ENCODE data around the gene TBC1D17. TPM values are rescaled to one million over a fixed set of nuclear protein-coding genes. Genes with fewer than 3 reads are reported as not detected.

TBC1D17 gene
- total RNA-seq, 4 donors from 2014 or later = 9.1 to 44.1 (median 12.5) TPM

DNA sequence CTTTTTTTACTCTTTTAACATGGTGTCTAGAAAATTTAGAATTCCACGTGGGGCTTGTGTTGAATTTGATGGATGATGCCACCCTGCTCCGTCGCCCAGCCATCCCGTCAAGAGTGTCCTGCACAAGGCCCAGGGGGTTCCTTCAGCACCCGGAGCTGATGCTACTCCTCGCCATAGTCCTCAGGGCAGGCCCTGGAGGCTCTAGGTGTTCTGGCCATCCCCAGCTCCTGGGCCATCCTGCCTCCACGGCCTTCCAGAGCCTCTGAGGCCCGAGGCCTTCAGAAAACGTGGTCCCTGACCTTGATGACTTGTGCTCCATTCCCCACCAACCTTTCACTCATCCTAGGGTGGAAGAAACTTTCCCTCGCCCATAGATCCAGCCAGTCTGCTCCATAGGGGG lies 3.7 kb upstream of the TBC1D17 start:
- no peak overlapping the region for H3K4me3 ChIP-seq
- no peaks in the 10 kb centered on the region for H3K9me3 ChIP-seq
- intact Hi-C loops (cut with DNase I; ENCODE audit: low total_unique reads) = no loop called here
- no peak for DNase-seq
- H3K4me1 ChIP-seq = peaks cover 0 to 15% of the 10 kb centered on the region in 2 donors
- no peak for TF ChIP-seq CTCF (IDR thresholded peaks at IDR 0.05)
- no peak overlapping the region for H3K27ac ChIP-seq
- no peaks in the 10 kb centered on the region for H3K36me3 ChIP-seq
- no peaks in the 10 kb centered on the region for H3K27me3 ChIP-seq

- H3K36me3 ChIP-seq = no peaks in the 10 kb centered on the region
- H3K27ac ChIP-seq = peak overlapping the region in 1 of 2 donors; percentile 100
- no peak overlapping the region for H3K4me3 ChIP-seq
- TF ChIP-seq CTCF (IDR thresholded peaks at IDR 0.05) (no peak), POLR2A (IDR thresholded peaks at IDR 0.05) (no peak)
- intact Hi-C loops (cut with DNase I; ENCODE audit: low total_unique reads) = no loop called here
- peaks cover 0 to 13% of the 10 kb centered on the region in 2 donors for H3K4me1 ChIP-seq
- no peaks in the 10 kb centered on the region for H3K27me3 ChIP-seq
- H3K9me3 ChIP-seq = no peaks in the 10 kb centered on the region
- DNase-seq = no peak
These were observed 2.9 kb upstream of the TBC1D17 start for GRCh38 chr19:49874503-49875157.

- TF ChIP-seq POLR2A (IDR thresholded peaks at IDR 0.05) (no peak), CTCF (IDR thresholded peaks at IDR 0.05) (no peak)
- H3K9me3 ChIP-seq = no peaks in the 10 kb centered on the region
- no peaks in the 10 kb centered on the region for H3K36me3 ChIP-seq
- H3K27ac ChIP-seq = peak overlapping the region; percentile 96 to 100
- H3K4me1 ChIP-seq = peaks cover 0 to 10% of the 10 kb centered on the region in 2 donors
- no peak for DNase-seq
- no peaks in the 10 kb centered on the region for H3K27me3 ChIP-seq
- H3K4me3 ChIP-seq = peak overlapping the region in 1 of 2 donors; percentile 63
- intact Hi-C loops (cut with DNase I; ENCODE audit: low total_unique reads) = no loop called here
These were observed 2.3 kb upstream of the TBC1D17 start for GRCh38 chr19:49875177-49875576.

- H3K27ac ChIP-seq = peak overlapping the region; percentile 96 to 100
- peaks cover 0 to 7% of the 10 kb centered on the region in 2 donors for H3K4me1 ChIP-seq
- peak; percentile 70 to 78 for DNase-seq
- H3K36me3 ChIP-seq = no peaks in the 10 kb centered on the region
- H3K9me3 ChIP-seq = no peaks in the 10 kb centered on the region
- H3K4me3 ChIP-seq = peak overlapping the region; percentile 63 to 100
- H3K27me3 ChIP-seq = no peaks in the 10 kb centered on the region
- intact Hi-C loops (cut with DNase I; ENCODE audit: low total_unique reads) = no loop called here
- no peak for TF ChIP-seq CTCF (IDR thresholded peaks at IDR 0.05)
- no peak for TF ChIP-seq POLR2A (IDR thresholded peaks at IDR 0.05)
These were observed 1.6 kb upstream of the TBC1D17 start for GRCh38 chr19:49875857-49876421.

DNA sequence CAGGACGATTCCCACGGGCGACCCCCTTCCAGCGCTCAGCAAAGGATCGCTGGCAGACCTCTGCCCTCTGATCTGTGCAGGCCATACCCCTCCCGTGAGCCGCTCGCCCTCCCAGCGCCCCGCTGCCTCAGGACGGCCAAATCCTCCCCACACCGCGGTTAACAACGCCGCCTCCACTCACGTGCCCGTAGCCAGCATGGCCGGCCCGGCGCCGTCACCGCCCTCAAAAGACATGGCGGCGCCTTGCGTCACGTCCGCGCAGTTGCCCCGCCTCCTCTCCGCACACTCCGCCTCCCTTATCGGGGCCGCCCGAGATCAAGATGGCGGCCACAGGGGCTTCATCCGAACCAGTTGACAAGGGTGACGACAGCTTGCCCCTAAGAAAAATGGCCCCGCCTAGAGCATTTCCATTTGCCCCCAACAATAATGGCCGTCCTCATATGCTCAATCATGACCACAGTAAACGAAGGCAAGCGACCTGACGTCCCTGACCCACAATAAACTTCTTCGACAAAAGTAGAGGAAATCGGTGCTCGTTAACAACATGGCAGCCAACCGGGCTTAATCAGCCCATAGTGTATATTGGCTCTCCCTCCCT lies 981 bp upstream of the TBC1D17 start:
- intact Hi-C loops (cut with DNase I; ENCODE audit: low total_unique reads) = no loop called here
- H3K27me3 ChIP-seq = no peaks in the 10 kb centered on the region
- H3K4me1 ChIP-seq = peaks cover 0 to 7% of the 10 kb centered on the region in 2 donors

More for the DNA sequence above, 981 bp upstream of the TBC1D17 start:
- TF ChIP-seq POLR2A (IDR thresholded peaks at IDR 0.05) (peak; percentile 43 to 61), CTCF (IDR thresholded peaks at IDR 0.05) (no peak)
- Histone ChIP-seq H3K36me3 (no peaks in the 10 kb centered on the region), H3K9me3 (no peaks in the 10 kb centered on the region), H3K4me3 (peak overlapping the region; percentile 65 to 100), H3K27ac (peak overlapping the region; percentile 96 to 100)
- DNase-seq = peak; percentile 98 to 99
